ENCODE data around the gene DAPP1. TPM values are rescaled to one million over a fixed set of nuclear protein-coding genes. Genes with fewer than 3 reads are reported as not detected.

DAPP1 gene
- total and polyA plus RNA-seq, 3 experiments from 2014 or later = 10.3 to 20.9 (median 18.8) TPM

DNA sequence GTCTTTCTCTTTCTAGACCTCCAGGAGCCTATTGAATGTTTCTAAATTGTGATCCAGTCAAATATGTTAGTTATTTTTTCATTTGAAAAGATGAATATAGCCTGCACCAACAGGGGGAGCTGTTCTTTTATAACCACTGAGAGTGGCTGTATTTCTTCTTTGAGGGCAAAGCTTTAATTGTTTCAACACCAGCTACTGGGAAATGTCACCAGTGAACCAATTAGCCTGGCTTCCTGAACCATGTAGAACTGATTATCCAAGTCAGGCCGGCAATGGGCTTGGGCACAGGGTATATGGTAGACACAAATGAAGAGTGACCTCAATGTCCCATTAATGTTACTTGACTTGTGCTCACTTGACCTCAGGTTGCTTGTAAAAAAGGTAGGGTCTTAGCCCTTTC is 4.8 kb upstream of the DAPP1 start:
- peaks cover 13% of the 10 kb centered on the region for H3K4me1 ChIP-seq (ENCODE audit: insufficient read depth, low read length)
- Mint-ChIP-seq H3K27ac (no peak overlapping the region), H3K27me3 (peaks cover 4 to 14% of the 10 kb centered on the region in 2 donors), H3K4me3 (no peak overlapping the region), H3K36me3 (no peaks in the 10 kb centered on the region), H3K9me3 (no peaks in the 10 kb centered on the region), H3K4me1 (peaks cover 20 to 22% (median 21%) of the 10 kb centered on the region in 3 donors)
- H3K36me3 ChIP-seq (ENCODE audit: insufficient read depth, low read length) = no peaks in the 10 kb centered on the region
- DNase-seq = peak in 4 of 5 donors; percentile 14 to 43 (median 26)
- CTCF ChIA-PET = interaction anchor here (0.8 to 4.7 kb wide), 10 partner anchors 8 to 282 kb away, joined by 3 to 35 read pairs (median 4); partner anchors contain the start of genes DNAJB14, LAMTOR3 and TRMT10A
- H3K27me3 ChIP-seq (ENCODE audit: insufficient read depth, low read length, poor library complexity, severe bottlenecking) = no peaks in the 10 kb centered on the region
- H3K9me3 ChIP-seq (ENCODE audit: low read length) = no peaks in the 10 kb centered on the region
- POLR2A ChIA-PET = interaction anchor here (0.7 kb wide), 2 partner anchors 137 to 177 kb away, joined by 3 read pairs; no protein-coding TSS in a partner anchor
- H3K4me3 ChIP-seq (ENCODE audit: low read length) = no peak overlapping the region
- no peak overlapping the region for H3K27ac ChIP-seq (ENCODE audit: low read depth, low read length)

DNA sequence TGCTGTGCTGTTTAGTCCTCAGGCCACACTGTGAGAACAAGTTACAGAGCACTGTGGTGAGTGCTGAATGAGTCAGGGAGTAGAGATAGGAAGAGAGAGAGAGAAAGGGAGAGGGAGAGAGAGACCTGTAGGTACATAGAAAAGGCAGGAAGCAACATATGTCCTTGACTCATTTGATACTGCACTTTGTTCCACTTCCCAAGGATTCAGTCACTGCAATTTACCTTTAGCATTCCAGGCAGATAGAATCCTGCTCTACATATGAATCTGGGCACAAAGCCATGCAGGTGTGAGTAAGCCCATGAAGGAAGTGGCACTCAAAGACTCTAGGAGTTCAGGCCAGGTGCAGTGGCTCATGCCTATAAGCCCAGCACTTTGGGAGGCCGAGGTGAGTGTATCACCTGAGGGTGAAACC is 1.0 kb upstream of the DAPP1 start:
- no peaks in the 10 kb centered on the region for H3K9me3 Mint-ChIP-seq
- H3K27me3 ChIP-seq (ENCODE audit: insufficient read depth, low read length, poor library complexity, severe bottlenecking) = no peaks in the 10 kb centered on the region
- no peak overlapping the region for H3K27ac ChIP-seq (ENCODE audit: low read depth, low read length)
- H3K4me3 Mint-ChIP-seq = peak overlapping the region; percentile 25 to 92 (median 45)
- POLR2A ChIA-PET = no interaction called here
- H3K36me3 Mint-ChIP-seq = peaks cover 0 to 3% (median 0%) of the 10 kb centered on the region in 3 donors
- peaks cover 35% of the 10 kb centered on the region for H3K4me1 ChIP-seq (ENCODE audit: insufficient read depth, low read length)
- H3K9me3 ChIP-seq (ENCODE audit: low read length) = no peaks in the 10 kb centered on the region
- H3K4me3 ChIP-seq (ENCODE audit: low read length) = no peak overlapping the region
- no peaks in the 10 kb centered on the region for H3K36me3 ChIP-seq (ENCODE audit: insufficient read depth, low read length)
- H3K27me3 Mint-ChIP-seq = no peaks in the 10 kb centered on the region
- peak overlapping the region; percentile 69 to 96 (median 91) for H3K27ac Mint-ChIP-seq
- H3K4me1 Mint-ChIP-seq = peaks cover 45 to 53% (median 50%) of the 10 kb centered on the region in 3 donors
- no peak for DNase-seq
- CTCF ChIA-PET = no interaction called here

DNA sequence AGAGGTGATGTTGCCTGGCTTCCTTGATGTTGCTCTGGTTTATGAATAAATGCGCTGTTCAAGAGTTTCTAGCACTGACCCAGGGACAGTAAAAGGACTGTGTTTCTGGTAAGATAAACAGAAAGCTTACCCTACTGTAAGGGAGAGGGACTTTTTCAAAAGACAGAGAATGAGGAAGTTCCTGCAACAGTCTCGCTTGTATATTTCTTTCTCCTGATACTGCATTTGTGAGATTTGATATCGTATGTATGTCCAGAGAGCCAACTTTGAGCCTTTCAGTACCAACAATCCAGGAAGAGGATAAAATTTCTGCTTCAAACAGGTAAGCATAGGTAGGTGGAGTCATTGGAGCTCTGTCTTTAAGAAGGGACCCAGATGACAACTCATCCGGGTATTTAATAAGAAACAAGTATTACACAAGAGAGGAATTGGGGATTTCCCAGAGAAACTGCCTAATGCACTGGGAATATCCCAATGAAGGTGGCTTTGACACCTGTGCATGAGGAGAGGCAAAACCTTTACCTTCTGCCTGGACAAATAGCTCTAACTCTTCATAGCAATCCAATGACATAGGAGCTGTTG is 773 bp downstream of the DAPP1 start:
- no peak overlapping the region for H3K27ac ChIP-seq (ENCODE audit: low read depth, low read length)
- H3K4me1 ChIP-seq (ENCODE audit: insufficient read depth, low read length) = peaks cover 41% of the 10 kb centered on the region
- Mint-ChIP-seq H3K4me3 (peak overlapping the region; percentile 90 to 93 (median 92)), H3K36me3 (peaks cover 0 to 3% (median 0%) of the 10 kb centered on the region in 3 donors), H3K27ac (peak overlapping the region; percentile 70 to 96 (median 94)), H3K9me3 (no peaks in the 10 kb centered on the region), H3K27me3 (no peaks in the 10 kb centered on the region), H3K4me1 (peaks cover 52 to 68% (median 65%) of the 10 kb centered on the region in 3 donors)
- ChIA-PET CTCF (interaction anchor here (1.0 to 2.1 kb wide), 7 partner anchors 10 to 276 kb away, joined by 3 to 8 read pairs (median 4); partner anchors contain the start of gene DNAJB14), POLR2A (interaction anchor here (1.3 to 2.2 kb wide), 2 partner anchors 129 to 133 kb away, joined by 3 to 10 read pairs; partner anchors contain the start of genes DNAJB14 and H2AZ1)
- H3K36me3 ChIP-seq (ENCODE audit: insufficient read depth, low read length) = no peaks in the 10 kb centered on the region
- no peaks in the 10 kb centered on the region for H3K27me3 ChIP-seq (ENCODE audit: insufficient read depth, low read length, poor library complexity, severe bottlenecking)
- peak overlapping the region; percentile 59 for H3K4me3 ChIP-seq (ENCODE audit: low read length)
- no peaks in the 10 kb centered on the region for H3K9me3 ChIP-seq (ENCODE audit: low read length)
- no peak for DNase-seq

DNA sequence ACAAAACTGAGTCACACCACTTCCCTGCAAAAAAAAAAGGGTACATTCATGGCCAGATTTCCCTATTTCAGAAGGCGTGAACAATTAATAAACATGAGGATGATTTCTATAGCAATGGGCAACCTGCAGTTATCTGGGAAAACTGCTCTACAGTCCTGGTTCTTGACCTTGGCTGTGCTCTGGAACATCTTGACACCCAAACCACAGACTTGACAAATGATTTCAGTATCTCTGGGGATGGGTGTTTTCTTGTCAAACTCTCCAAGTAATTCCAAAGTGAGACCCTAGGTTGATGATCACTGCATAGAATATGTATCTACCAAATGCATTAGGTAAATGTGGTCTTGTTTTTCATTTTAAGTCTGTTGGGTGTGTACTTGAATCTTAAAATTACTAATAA is 2.0 kb downstream of the DAPP1 start:
- Histone ChIP-seq H3K36me3 (ENCODE audit: insufficient read depth, low read length) (no peaks in the 10 kb centered on the region), H3K27ac (ENCODE audit: low read depth, low read length) (no peak overlapping the region), H3K4me1 (ENCODE audit: insufficient read depth, low read length) (peaks cover 41% of the 10 kb centered on the region), H3K9me3 (ENCODE audit: low read length) (no peaks in the 10 kb centered on the region), H3K27me3 (ENCODE audit: insufficient read depth, low read length, poor library complexity, severe bottlenecking) (no peaks in the 10 kb centered on the region), H3K4me3 (ENCODE audit: low read length) (no peak overlapping the region)
- Mint-ChIP-seq H3K4me1 (peaks cover 54 to 74% (median 71%) of the 10 kb centered on the region in 3 donors), H3K27ac (peak overlapping the region in 4 of 8 donors; percentile 2 to 58 (median 50)), H3K36me3 (peaks cover 0 to 5% (median 0%) of the 10 kb centered on the region in 3 donors), H3K9me3 (no peaks in the 10 kb centered on the region), H3K27me3 (no peaks in the 10 kb centered on the region), H3K4me3 (peak overlapping the region in 3 of 7 donors; percentile 4 to 58 (median 54))
- ChIA-PET POLR2A (no interaction called here), CTCF (no interaction called here)
- DNase-seq = no peak

DNA sequence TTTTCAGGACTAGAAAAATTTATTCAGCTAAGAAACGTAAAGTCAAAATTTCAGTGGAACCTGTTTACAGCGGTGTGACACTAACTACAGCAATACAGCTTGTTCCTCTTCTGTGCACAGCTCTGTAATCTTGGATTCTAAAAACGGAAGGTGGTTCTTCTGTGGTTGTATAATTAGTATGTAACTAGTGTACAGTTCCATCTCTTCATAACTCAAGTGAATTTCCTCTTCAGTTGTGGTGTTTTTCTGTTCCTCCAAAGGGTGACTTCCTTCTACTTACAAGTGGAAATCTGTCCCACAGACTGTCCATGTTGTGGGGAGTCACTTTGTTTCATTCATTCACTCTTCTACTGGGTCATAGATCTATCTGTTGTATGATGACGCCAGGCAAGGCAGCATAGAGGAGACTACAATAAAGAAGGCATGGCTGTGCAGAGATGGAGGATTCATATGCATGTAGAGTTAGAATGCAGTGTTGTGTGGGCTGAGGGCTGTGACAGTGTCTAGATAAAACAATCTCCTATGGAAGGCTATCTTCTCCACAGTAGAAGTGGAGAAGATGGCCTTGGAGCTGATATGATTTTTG is 5.4 kb downstream of the DAPP1 start:
- H3K36me3 Mint-ChIP-seq = peaks cover 0 to 9% (median 2%) of the 10 kb centered on the region in 3 donors
- no peak overlapping the region for H3K4me3 ChIP-seq (ENCODE audit: low read length)
- no peak for DNase-seq
- no peaks in the 10 kb centered on the region for H3K36me3 ChIP-seq (ENCODE audit: insufficient read depth, low read length)
- no peaks in the 10 kb centered on the region for H3K9me3 ChIP-seq (ENCODE audit: low read length)
- POLR2A ChIA-PET = interaction anchor here (0.5 kb wide), 1 partner anchor 8 kb away, joined by 3 read pairs; no protein-coding TSS in a partner anchor
- H3K4me3 Mint-ChIP-seq = peak overlapping the region in 1 of 7 donors; percentile 6
- peaks cover 28% of the 10 kb centered on the region for H3K4me1 ChIP-seq (ENCODE audit: insufficient read depth, low read length)
- peak overlapping the region in 2 of 8 donors; percentile 5 to 47 for H3K27ac Mint-ChIP-seq
- no peaks in the 10 kb centered on the region for H3K9me3 Mint-ChIP-seq
- H3K27ac ChIP-seq (ENCODE audit: low read depth, low read length) = no peak overlapping the region
- H3K27me3 ChIP-seq (ENCODE audit: insufficient read depth, low read length, poor library complexity, severe bottlenecking) = no peaks in the 10 kb centered on the region
- peaks cover 39 to 77% (median 66%) of the 10 kb centered on the region in 3 donors for H3K4me1 Mint-ChIP-seq
- CTCF ChIA-PET = interaction anchor here (3.1 kb wide), 1 partner anchor 14 kb away, joined by 15 read pairs; no protein-coding TSS in a partner anchor
- no peaks in the 10 kb centered on the region for H3K27me3 Mint-ChIP-seq

DNA sequence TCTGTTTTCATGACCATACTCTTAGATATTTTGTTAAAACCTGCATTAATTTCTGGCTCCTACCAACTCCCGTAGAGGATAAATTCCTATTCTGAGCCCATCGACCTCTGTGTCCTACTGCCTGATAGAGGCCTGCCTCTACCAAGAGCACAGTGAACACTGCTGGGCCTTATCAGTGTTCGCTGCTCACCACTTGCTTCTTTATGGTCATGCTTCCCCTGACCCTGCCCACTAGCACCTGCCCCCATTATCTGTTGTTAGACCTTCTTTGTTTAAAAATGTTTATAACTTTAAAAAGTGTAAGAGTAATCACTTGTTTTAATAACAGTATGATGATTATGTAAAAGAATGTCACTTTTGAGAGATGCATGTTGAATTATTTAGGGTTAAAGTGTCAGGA is 6.1 kb downstream of the DAPP1 start:
- H3K9me3 ChIP-seq (ENCODE audit: low read length) = no peaks in the 10 kb centered on the region
- peaks cover 22% of the 10 kb centered on the region for H3K4me1 ChIP-seq (ENCODE audit: insufficient read depth, low read length)
- H3K27ac ChIP-seq (ENCODE audit: low read depth, low read length) = no peak overlapping the region
- no peak overlapping the region for H3K4me3 ChIP-seq (ENCODE audit: low read length)
- H3K27me3 Mint-ChIP-seq = no peaks in the 10 kb centered on the region
- ChIA-PET CTCF (no interaction called here), POLR2A (no interaction called here)
- H3K36me3 ChIP-seq (ENCODE audit: insufficient read depth, low read length) = no peaks in the 10 kb centered on the region
- H3K27ac Mint-ChIP-seq = peak overlapping the region in 1 of 8 donors; percentile 48
- DNase-seq = no peak
- peaks cover 32 to 71% (median 61%) of the 10 kb centered on the region in 3 donors for H3K4me1 Mint-ChIP-seq
- no peak overlapping the region for H3K4me3 Mint-ChIP-seq
- H3K27me3 ChIP-seq (ENCODE audit: insufficient read depth, low read length, poor library complexity, severe bottlenecking) = no peaks in the 10 kb centered on the region
- H3K9me3 Mint-ChIP-seq = no peaks in the 10 kb centered on the region
- peaks cover 0 to 9% (median 2%) of the 10 kb centered on the region in 3 donors for H3K36me3 Mint-ChIP-seq

DNA sequence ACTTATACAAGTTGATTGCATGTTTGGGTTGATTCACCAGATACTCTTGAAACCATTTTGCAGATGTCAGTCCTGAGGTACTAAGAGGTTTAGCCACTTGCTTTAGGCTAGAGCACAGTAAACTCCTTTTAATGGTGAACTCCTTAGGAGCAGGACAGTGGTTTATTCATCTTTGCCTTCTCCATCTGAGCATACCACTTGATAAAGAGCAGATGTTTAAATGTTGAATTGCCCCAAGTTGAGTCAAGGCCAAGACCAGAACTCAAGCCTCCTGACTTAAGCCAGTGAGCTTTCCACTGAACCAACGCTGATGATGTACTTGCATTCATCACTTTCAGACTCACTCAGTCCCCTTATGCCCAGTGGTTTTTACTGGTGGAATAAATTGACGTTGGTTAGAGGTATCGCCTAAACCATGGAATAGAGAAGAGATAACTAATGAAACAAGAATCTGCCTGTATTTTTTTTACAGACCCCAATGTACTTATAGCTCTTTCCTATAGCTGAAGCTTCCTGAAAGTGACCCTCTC is 7.5 kb downstream of the DAPP1 start:
- H3K27me3 Mint-ChIP-seq = no peaks in the 10 kb centered on the region
- H3K27ac Mint-ChIP-seq = no peak overlapping the region
- H3K36me3 Mint-ChIP-seq = peaks cover 0 to 9% (median 3%) of the 10 kb centered on the region in 3 donors

DNA sequence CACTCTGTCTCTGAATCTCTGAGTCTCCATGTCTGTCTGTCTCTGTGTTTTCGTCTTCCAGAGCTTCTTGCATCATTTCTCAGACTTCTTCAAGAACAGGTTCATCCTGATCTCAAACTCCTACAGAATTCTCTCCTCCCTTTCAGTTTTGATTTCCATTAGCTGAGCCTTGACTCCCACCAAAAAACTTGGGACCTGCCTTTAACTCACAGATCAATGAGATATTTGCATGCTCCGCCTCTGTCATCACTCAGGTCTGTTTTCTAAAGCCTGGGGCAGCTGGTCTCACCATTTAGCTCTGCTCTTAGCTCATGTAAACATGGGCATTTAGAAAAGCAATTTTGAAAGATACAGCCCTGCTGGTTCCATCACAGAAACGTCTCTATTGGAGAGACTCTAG is 8.6 kb downstream of the DAPP1 start:
- Histone ChIP-seq H3K27me3 (ENCODE audit: insufficient read depth, low read length, poor library complexity, severe bottlenecking) (no peaks in the 10 kb centered on the region), H3K36me3 (ENCODE audit: insufficient read depth, low read length) (no peaks in the 10 kb centered on the region), H3K27ac (ENCODE audit: low read depth, low read length) (no peak overlapping the region), H3K9me3 (ENCODE audit: low read length) (no peaks in the 10 kb centered on the region), H3K4me3 (ENCODE audit: low read length) (no peak overlapping the region), H3K4me1 (ENCODE audit: insufficient read depth, low read length) (peaks cover 6% of the 10 kb centered on the region)
- DNase-seq = no peak
- Mint-ChIP-seq H3K9me3 (no peaks in the 10 kb centered on the region), H3K36me3 (peaks cover 0 to 6% (median 3%) of the 10 kb centered on the region in 3 donors), H3K27ac (peak overlapping the region in 1 of 8 donors; percentile 37), H3K4me3 (no peak overlapping the region), H3K4me1 (peaks cover 14 to 48% (median 39%) of the 10 kb centered on the region in 3 donors), H3K27me3 (no peaks in the 10 kb centered on the region)
- POLR2A ChIA-PET = no interaction called here
- CTCF ChIA-PET = no interaction called here

More for the DNA sequence above, 7.5 kb downstream of the DAPP1 start:
- H3K4me3 Mint-ChIP-seq = no peak overlapping the region
- Histone ChIP-seq H3K9me3 (ENCODE audit: low read length) (no peaks in the 10 kb centered on the region), H3K4me3 (ENCODE audit: low read length) (no peak overlapping the region), H3K27ac (ENCODE audit: low read depth, low read length) (no peak overlapping the region), H3K27me3 (ENCODE audit: insufficient read depth, low read length, poor library complexity, severe bottlenecking) (no peaks in the 10 kb centered on the region), H3K36me3 (ENCODE audit: insufficient read depth, low read length) (no peaks in the 10 kb centered on the region), H3K4me1 (ENCODE audit: insufficient read depth, low read length) (peaks cover 8% of the 10 kb centered on the region)
- H3K9me3 Mint-ChIP-seq = no peaks in the 10 kb centered on the region
- CTCF ChIA-PET = interaction anchor here (0.9 kb wide), 1 partner anchor 12 kb away, joined by 3 read pairs; no protein-coding TSS in a partner anchor
- no peak for DNase-seq
- H3K4me1 Mint-ChIP-seq = peaks cover 22 to 59% (median 49%) of the 10 kb centered on the region in 3 donors
- POLR2A ChIA-PET = no interaction called here
